WERI-Rb-1 (cell line): ENCODE data around the gene ERP44.
A peak's percentile ranks its signal among the peaks of the same experiment; 100 is the strongest.

Experiments used
- DNase-seq: peaks from one replicate; pipeline ENCODE4 v3.0.0-alpha.2; 2020
- H3K27ac ChIP-seq: fragments of 250-450 bp; sonication (Bioruptor Pico); 2 replicates; pipeline ENCODE4 v1.5.1; 2020; ENCODE audit warnings: mild to moderate bottlenecking, moderate library complexity
- H3K27me3 ChIP-seq: fragments of 250-450 bp; sonication (Bioruptor Pico); 2 replicates; pipeline ENCODE4 v1.5.1; 2021; ENCODE audit warnings: mild to moderate bottlenecking, low read depth, moderate library complexity; ENCODE audit not compliant: insufficient read depth, severe bottlenecking
- H3K36me3 ChIP-seq: fragments of 250-450 bp; sonication (Bioruptor Pico); 2 replicates; pipeline ENCODE4 v1.5.1; 2020; ENCODE audit warnings: mild to moderate bottlenecking, moderate library complexity
- H3K4me3 ChIP-seq: 2 replicates; pipeline ENCODE4 v1.5.1; 2011; ENCODE audit warnings: low read depth, mild to moderate bottlenecking, control low read depth, low read length
- H3K9me3 ChIP-seq: fragments of 250-450 bp; sonication (Bioruptor Pico); 2 replicates; pipeline ENCODE4 v1.5.1; 2021; ENCODE audit warnings: mild to moderate bottlenecking, moderate library complexity; ENCODE audit not compliant: severe bottlenecking
- CTCF ChIP-seq: IDR thresholded peaks from 2 replicates; pipeline ENCODE4 v1.5.1; 2011; ENCODE audit warnings: low read depth, mild to moderate bottlenecking, control low read depth, inconsistent platforms, low read length

Gene ERP44

DNA sequence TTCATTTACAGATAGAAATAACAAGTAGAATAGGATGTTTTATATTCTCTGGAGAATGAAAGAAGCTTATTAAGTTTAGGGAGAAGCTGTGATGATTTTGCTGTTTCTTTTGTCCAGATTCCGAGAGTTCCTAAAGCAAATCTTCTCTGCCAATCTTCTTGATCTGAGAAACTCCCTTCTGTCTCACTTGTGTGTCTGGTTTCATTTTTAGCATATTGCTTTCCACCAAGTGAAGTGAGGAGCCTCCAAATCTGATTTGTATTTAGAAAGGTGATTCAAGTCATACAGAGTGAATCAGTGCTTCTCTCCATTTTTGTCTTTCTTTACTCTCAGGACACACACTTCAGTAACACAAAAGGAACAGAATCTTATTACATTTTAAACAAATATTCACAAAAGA is 144.0 kb downstream of the ERP44 start:
- H3K9me3 ChIP-seq, result no peaks in the 10 kb centered on the region
- no peak overlapping the region for H3K27ac ChIP-seq
- no peak for TF ChIP-seq CTCF
- DNase-seq, result no peak
- H3K27me3 ChIP-seq, result no peaks in the 10 kb centered on the region
- no peak overlapping the region for H3K4me3 ChIP-seq
- H3K36me3 ChIP-seq, result peaks cover 3% of the 10 kb centered on the region; the same call in 1 of the 2 replicates

DNA sequence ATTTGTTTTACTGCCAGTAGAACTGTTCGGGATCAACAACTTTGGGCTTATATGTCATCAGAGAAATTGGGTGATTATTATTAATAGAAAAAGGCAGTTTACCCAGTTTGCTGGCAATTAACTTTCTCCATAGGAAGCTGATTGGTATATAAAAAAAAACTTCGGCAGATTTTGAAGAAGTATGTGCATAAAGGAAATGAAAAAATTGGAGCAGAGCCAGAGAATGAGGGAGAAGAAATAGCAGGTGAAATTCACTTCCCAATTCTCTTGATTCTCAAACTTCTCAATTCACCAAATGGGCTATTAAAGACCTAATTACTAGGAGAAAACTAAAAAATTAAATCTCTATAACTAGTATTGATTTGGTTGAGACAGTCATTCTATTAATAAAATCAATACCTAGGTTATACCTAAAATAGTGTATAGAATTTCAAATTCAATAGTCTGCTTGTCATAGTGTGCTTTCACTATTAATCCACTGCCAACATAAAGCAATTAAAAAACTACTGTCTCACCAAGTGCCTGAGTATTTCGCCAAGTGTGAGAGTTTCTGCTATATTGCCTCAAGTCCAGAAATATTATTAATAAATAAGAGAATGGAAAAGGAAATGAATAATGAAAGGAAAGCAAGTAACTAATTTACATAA is 144.8 kb downstream of the ERP44 start:
- DNase-seq, result no peak
- no peak overlapping the region for H3K4me3 ChIP-seq
- no peak for TF ChIP-seq CTCF
- no peak overlapping the region for H3K27ac ChIP-seq
- peaks cover 3% of the 10 kb centered on the region; the same call in 1 of the 2 replicates for H3K36me3 ChIP-seq
- no peaks in the 10 kb centered on the region for H3K9me3 ChIP-seq
- H3K27me3 ChIP-seq, result no peaks in the 10 kb centered on the region

DNA sequence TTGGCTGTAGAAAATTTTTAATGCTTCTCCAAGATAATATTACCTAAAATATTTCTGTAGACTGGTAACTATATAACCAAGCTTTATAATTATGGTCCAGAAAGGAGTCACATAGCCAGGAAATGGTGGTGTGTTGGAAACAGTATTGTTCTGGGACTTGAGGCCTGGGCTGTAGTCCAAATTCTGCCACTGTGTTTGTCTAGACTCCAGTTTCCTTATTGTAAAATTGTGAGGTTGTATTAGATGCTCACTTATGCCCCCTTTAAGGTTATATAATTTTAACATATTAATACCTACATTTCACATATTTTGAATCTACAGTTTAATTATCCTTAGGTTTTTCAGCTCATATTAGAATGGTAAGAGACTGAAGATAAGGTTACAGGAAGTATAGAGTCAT is 149.9 kb downstream of the ERP44 start:
- no peak for TF ChIP-seq CTCF
- Histone ChIP-seq H3K36me3 (peaks cover 3% of the 10 kb centered on the region; the same call in 1 of the 2 replicates), H3K27ac (no peak overlapping the region), H3K4me3 (no peak overlapping the region), H3K27me3 (no peaks in the 10 kb centered on the region), H3K9me3 (no peaks in the 10 kb centered on the region)
- DNase-seq, result no peak

- Histone ChIP-seq H3K27ac (no peak overlapping the region), H3K4me3 (no peak overlapping the region), H3K36me3 (peaks cover 3% of the 10 kb centered on the region; the same call in 1 of the 2 replicates), H3K27me3 (no peaks in the 10 kb centered on the region), H3K9me3 (no peaks in the 10 kb centered on the region)
- TF ChIP-seq CTCF, result no peak
- DNase-seq, result no peak
Measured at GRCh38 chr9:99948482-99948881, 150.3 kb downstream of the ERP44 start.

GRCh38 chr9:99947395-99947794 is 151.4 kb downstream of the ERP44 start:
- peak; percentile 28; the same call in 1 of the 2 replicates for TF ChIP-seq CTCF
- no peaks in the 10 kb centered on the region for H3K27me3 ChIP-seq
- H3K4me3 ChIP-seq, result no peak overlapping the region
- no peak for DNase-seq
- no peaks in the 10 kb centered on the region for H3K9me3 ChIP-seq
- no peak overlapping the region for H3K27ac ChIP-seq
- peaks cover 3% of the 10 kb centered on the region; the same call in 1 of the 2 replicates for H3K36me3 ChIP-seq
